HepG2 (cell line): ENCODE data around the gene C2CD2.

Experiments used
- ARNTL ChIP-seq: sonication (generic); formaldehyde crosslinking; IDR thresholded peaks from 2 replicates; pipeline ENCODE4 v1.4.0; 2020; ENCODE audit warnings: mild to moderate bottlenecking, missing genetic modification reagents
- MXI1 ChIP-seq: IDR thresholded peaks from 3 replicates; pipeline ENCODE4 v1.6.1; 2012; ENCODE audit warnings: low read depth, low read length, inconsistent platforms, borderline replicate concordance
- PTBP1 ChIP-seq: fragments of 200-400 bp; formaldehyde crosslinking; IDR thresholded peaks from 2 replicates; pipeline ENCODE4 v1.6.1; 2018; ENCODE audit warnings: low read length, low read depth; ENCODE audit not compliant: poor library complexity, severe bottlenecking

DNA sequence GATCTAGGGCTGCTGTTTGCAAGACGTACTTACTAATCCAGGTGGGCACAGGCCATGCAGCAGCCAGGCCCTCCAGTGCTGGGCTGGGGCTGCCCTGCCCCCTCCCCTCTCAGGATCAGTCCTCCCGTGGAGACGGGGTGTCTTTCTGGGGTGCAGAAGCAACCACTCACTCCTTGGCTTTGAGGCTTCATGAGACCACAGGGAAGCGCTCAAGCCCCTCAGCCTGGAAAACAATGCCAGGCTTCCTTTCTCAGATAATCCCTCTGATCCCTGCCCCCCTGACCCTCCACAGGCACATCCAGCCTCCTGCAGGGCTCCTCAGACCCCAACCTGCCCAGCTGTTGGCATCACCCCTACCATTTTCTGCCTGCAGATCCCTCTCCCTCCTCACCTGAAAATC, 13.9 kb upstream of the C2CD2 start:
- TF ChIP-seq MXI1 (no peak), ARNTL (no peak), PTBP1 (no peak)
